Loucy (cell line): ENCODE measurements around the gene OPTN.

Source experiments
- H2AFZ ChIP-seq: fragments of 200-600 bp; sonication (generic); 2 replicates; pipeline ENCODE4 v1.6.0; 2016; ENCODE audit warnings: antibody characterized with exemption, mild to moderate bottlenecking, low read length, moderate library complexity
- H3F3A ChIP-seq: fragments of 200-600 bp; 2 replicates; pipeline ENCODE4 v1.6.0; 2016; ENCODE audit warnings: antibody characterized with exemption, low read depth, mild to moderate bottlenecking
- H3K27me3 ChIP-seq: fragments of 200-600 bp; sonication (generic); 2 replicates; pipeline ENCODE4 v1.6.1; 2014; ENCODE audit warnings: low read length, mild to moderate bottlenecking; ENCODE audit not compliant: insufficient read depth, poor library complexity, severe bottlenecking
- H3K36me3 ChIP-seq: fragments of 200-600 bp; sonication (generic); 2 replicates; pipeline ENCODE4 v1.6.1; 2016; ENCODE audit warnings: low read length; ENCODE audit not compliant: insufficient read depth
- H3K4me1 ChIP-seq: fragments of 200-600 bp; sonication (generic); 2 replicates; pipeline ENCODE4 v1.5.1; 2014; ENCODE audit warnings: low read length, mild to moderate bottlenecking; ENCODE audit not compliant: insufficient read depth, poor library complexity, severe bottlenecking
- H3K4me2 ChIP-seq: fragments of 200-600 bp; sonication (generic); 2 replicates; pipeline ENCODE4 v1.6.0; 2014; ENCODE audit warnings: antibody characterized with exemption, low read length, low read depth, mild to moderate bottlenecking; ENCODE audit not compliant: poor library complexity, severe bottlenecking
- H3K4me3 ChIP-seq: fragments of 200-600 bp; sonication (generic); 2 replicates; pipeline ENCODE4 v1.5.1; 2014; ENCODE audit warnings: low read length, mild to moderate bottlenecking, mixed read lengths; ENCODE audit not compliant: poor library complexity, severe bottlenecking
- H3K79me2 ChIP-seq: fragments of 200-600 bp; sonication (generic); 2 replicates; pipeline ENCODE4 v1.6.1; 2014; ENCODE audit warnings: low read length; ENCODE audit not compliant: insufficient read depth
- H3K9ac ChIP-seq: fragments of 200-600 bp; sonication (generic); 2 replicates; pipeline ENCODE4 v1.6.0; 2014; ENCODE audit warnings: mild to moderate bottlenecking, low read depth, low read length, moderate library complexity; ENCODE audit not compliant: poor library complexity, severe bottlenecking
- H3K9me2 ChIP-seq: fragments of 200-600 bp; sonication (generic); replicated peaks from 2 replicates; pipeline ENCODE4 v1.6.1; 2016; ENCODE audit warnings: low read depth, low read length, mixed read lengths
- H3K9me3 ChIP-seq: fragments of 200-600 bp; sonication (generic); 2 replicates; pipeline ENCODE4 v1.6.1; 2014; ENCODE audit warnings: mild to moderate bottlenecking, antibody characterized with exemption, low read length, low read depth; ENCODE audit not compliant: insufficient read depth
- H4K20me1 ChIP-seq: fragments of 200-600 bp; sonication (generic); 2 replicates; pipeline ENCODE4 v1.6.0; 2014; ENCODE audit warnings: antibody characterized with exemption, low read length, mild to moderate bottlenecking; ENCODE audit not compliant: insufficient read depth, poor library complexity, severe bottlenecking
- CTCF ChIP-seq: fragments of 200-600 bp; sonication (generic); conservative IDR thresholded peaks from 2 replicates; pipeline ENCODE4 v1.5.1; 2014; ENCODE audit warnings: mild to moderate bottlenecking, antibody characterized with exemption, low read length
- EZH2phosphoT487 ChIP-seq: fragments of 200-600 bp; IDR thresholded peaks from 2 replicates; pipeline ENCODE4 v1.6.1; 2018; ENCODE audit warnings: antibody characterized with exemption, mild to moderate bottlenecking, moderate library complexity, borderline replicate concordance

The OPTN gene

GRCh38 chr10:13066527-13066926 lies 33.4 kb upstream of the OPTN start:
- Histone ChIP-seq H4K20me1 (no peaks in the 10 kb centered on the region), H2AFZ (no peak overlapping the region), H3K9ac (no peak overlapping the region), H3K4me1 (no peaks in the 10 kb centered on the region), H3K4me3 (no peak overlapping the region), H3K4me2 (no peak overlapping the region), H3K27me3 (no peaks in the 10 kb centered on the region), H3K79me2 (no peaks in the 10 kb centered on the region), H3K9me3 (no peaks in the 10 kb centered on the region), H3K36me3 (no peaks in the 10 kb centered on the region), H3K9me2 (no peaks in the 10 kb centered on the region), H3F3A (no peaks in the 10 kb centered on the region)
- no peak for TF ChIP-seq CTCF

GRCh38 chr10:13067431-13067830 lies 32.5 kb upstream of the OPTN start:
- no peak overlapping the region for H2AFZ ChIP-seq
- H3K27me3 ChIP-seq, result no peaks in the 10 kb centered on the region
- H4K20me1 ChIP-seq, result no peaks in the 10 kb centered on the region
- H3K79me2 ChIP-seq, result no peaks in the 10 kb centered on the region
- no peak overlapping the region for H3K9ac ChIP-seq
- TF ChIP-seq CTCF (no peak), EZH2phosphoT487 (no peak)
- H3K36me3 ChIP-seq, result no peaks in the 10 kb centered on the region
- H3K9me2 ChIP-seq, result no peaks in the 10 kb centered on the region
- H3K4me2 ChIP-seq, result no peak overlapping the region
- no peaks in the 10 kb centered on the region for H3K4me1 ChIP-seq
- H3K9me3 ChIP-seq, result no peaks in the 10 kb centered on the region
- no peaks in the 10 kb centered on the region for H3F3A ChIP-seq
- no peak overlapping the region for H3K4me3 ChIP-seq

- TF ChIP-seq CTCF, result no peak
- TF ChIP-seq EZH2phosphoT487, result no peak
- Histone ChIP-seq H4K20me1 (no peaks in the 10 kb centered on the region), H2AFZ (no peak overlapping the region), H3K9me3 (no peaks in the 10 kb centered on the region), H3K79me2 (no peaks in the 10 kb centered on the region), H3K4me2 (no peak overlapping the region), H3K9me2 (no peaks in the 10 kb centered on the region), H3K9ac (no peak overlapping the region), H3F3A (no peaks in the 10 kb centered on the region), H3K4me1 (no peaks in the 10 kb centered on the region), H3K4me3 (no peak overlapping the region), H3K36me3 (no peaks in the 10 kb centered on the region), H3K27me3 (no peaks in the 10 kb centered on the region)
Measured at GRCh38 chr10:13068071-13068470, 31.9 kb upstream of the OPTN start.
